GM12892 (cell line): Measurements from ENCODE around the gene KCTD17.

Experiments
- POLR2A ChIP-seq: IDR thresholded peaks from 2 replicates; pipeline ENCODE4 v1.6.1; 2011; ENCODE audit warnings: low read depth, low read length, control low read depth
- TAF1 ChIP-seq: IDR thresholded peaks from 2 replicates; pipeline ENCODE4 v1.6.1; 2011; ENCODE audit warnings: low read depth, mild to moderate bottlenecking, control low read depth, low read length, borderline replicate concordance

DNA sequence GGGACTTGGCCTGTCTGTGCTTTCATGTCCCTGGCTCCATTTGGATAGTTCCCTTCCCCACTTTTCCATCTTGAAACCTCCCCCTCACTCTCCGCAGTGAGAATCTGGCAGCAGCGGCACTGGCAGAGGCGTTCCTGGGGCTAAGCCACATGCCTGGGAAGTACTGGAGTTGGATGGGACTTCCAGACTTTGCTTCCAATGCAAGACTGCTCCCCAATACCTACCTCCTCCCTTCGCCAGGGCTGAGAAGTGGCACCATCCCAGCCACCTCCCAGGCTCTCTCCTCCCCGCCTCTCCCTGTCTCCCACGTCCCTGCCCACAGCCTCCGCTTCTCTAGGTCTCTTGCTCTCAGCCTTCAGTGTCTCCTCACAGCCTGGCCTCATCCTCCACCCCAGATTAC, 48.9 kb upstream of the KCTD17 start:
- TF ChIP-seq POLR2A (no peak), TAF1 (no peak)
